Lower leg skin (tissue), 3 donors: Measurements from ENCODE around the gene NOVA2.

Experiments
- CTCF ChIP-seq, 3 donors: fragments of 450-650 bp; IDR thresholded peaks; one replicate each; pipeline ENCODE4 v1.5.1; 2016; ENCODE audit warnings: antibody characterized with exemption in 3 of 3, mild to moderate bottlenecking in 3 of 3, moderate library complexity in 2 of 3
- POLR2A ChIP-seq, 2 donors: fragments of 450-650 bp; IDR thresholded peaks; one replicate each; pipeline ENCODE4 v1.6.1; 2016 to 2017; ENCODE audit warnings: antibody characterized with exemption in 2 of 2, mild to moderate bottlenecking in 1 of 2, moderate library complexity in 1 of 2

GRCh38 chr19:45933759-45934158 lies 39.9 kb downstream of the NOVA2 start:
- TF ChIP-seq CTCF (IDR thresholded peaks at IDR 0.05), result no peak
- no peak for TF ChIP-seq POLR2A (IDR thresholded peaks at IDR 0.05)
